ENCODE data around the gene HOXD1.

The HOXD1 gene

GRCh38 chr2:176165370-176166050, 23.0 kb upstream of the HOXD1 start:
- DNase-seq (ENCODE audit: low read depth), result no peak

GRCh38 chr2:176166272-176166671, 22.2 kb upstream of the HOXD1 start:
- DNase-seq (ENCODE audit: low read depth), result no peak

- DNase-seq (ENCODE audit: low read depth), result no peak
These were observed 21.1 kb upstream of the HOXD1 start for GRCh38 chr2:176167398-176167797.

- no peak for DNase-seq (ENCODE audit: low read depth)
These were observed 19.3 kb upstream of the HOXD1 start for GRCh38 chr2:176169181-176169580.

GRCh38 chr2:176169711-176170110, 18.8 kb upstream of the HOXD1 start:
- no peak for DNase-seq (ENCODE audit: low read depth)

- no peak for DNase-seq (ENCODE audit: low read depth)
These were observed 17.7 kb upstream of the HOXD1 start for GRCh38 chr2:176170602-176171305.

- DNase-seq (ENCODE audit: low read depth), result no peak
These were observed 17.0 kb upstream of the HOXD1 start for GRCh38 chr2:176171351-176172006.

GRCh38 chr2:176172007-176172894, 16.2 kb upstream of the HOXD1 start:
- DNase-seq (ENCODE audit: low read depth), result no peak

- DNase-seq (ENCODE audit: low read depth), result no peak
These were observed 15.4 kb upstream of the HOXD1 start for GRCh38 chr2:176172895-176173566.

- no peak for DNase-seq (ENCODE audit: low read depth)
These were observed 14.7 kb upstream of the HOXD1 start for GRCh38 chr2:176173567-176174381.

- no peak for DNase-seq (ENCODE audit: low read depth)
These were observed 14.1 kb upstream of the HOXD1 start for GRCh38 chr2:176174382-176174823.

GRCh38 chr2:176174824-176175708, 13.4 kb upstream of the HOXD1 start:
- DNase-seq (ENCODE audit: low read depth), result no peak

- no peak for DNase-seq (ENCODE audit: low read depth)
These were observed 12.5 kb upstream of the HOXD1 start for GRCh38 chr2:176175709-176176607.

- no peak for DNase-seq (ENCODE audit: low read depth)
These were observed 10.9 kb upstream of the HOXD1 start for GRCh38 chr2:176177580-176178037.

- no peak for DNase-seq (ENCODE audit: low read depth)
These were observed 10.3 kb upstream of the HOXD1 start for GRCh38 chr2:176178038-176178756.

- no peak for DNase-seq (ENCODE audit: low read depth)
These were observed 9.6 kb upstream of the HOXD1 start for GRCh38 chr2:176178757-176179295.

- DNase-seq (ENCODE audit: low read depth), result no peak
These were observed 6.9 kb upstream of the HOXD1 start for GRCh38 chr2:176181551-176181950.

- DNase-seq (ENCODE audit: low read depth), result no peak
These were observed 5.8 kb upstream of the HOXD1 start for GRCh38 chr2:176182671-176183070.

All from non-pigmented ciliary epithelial cell (primary cell).